ENCODE measurements around the gene AWAT1.
"Not testable (repeated sequence)": the region's sequence is repeated elsewhere in the genome, so short reads cannot be mapped to it uniquely, and the experiment has no call there.

AWAT1 gene

DNA sequence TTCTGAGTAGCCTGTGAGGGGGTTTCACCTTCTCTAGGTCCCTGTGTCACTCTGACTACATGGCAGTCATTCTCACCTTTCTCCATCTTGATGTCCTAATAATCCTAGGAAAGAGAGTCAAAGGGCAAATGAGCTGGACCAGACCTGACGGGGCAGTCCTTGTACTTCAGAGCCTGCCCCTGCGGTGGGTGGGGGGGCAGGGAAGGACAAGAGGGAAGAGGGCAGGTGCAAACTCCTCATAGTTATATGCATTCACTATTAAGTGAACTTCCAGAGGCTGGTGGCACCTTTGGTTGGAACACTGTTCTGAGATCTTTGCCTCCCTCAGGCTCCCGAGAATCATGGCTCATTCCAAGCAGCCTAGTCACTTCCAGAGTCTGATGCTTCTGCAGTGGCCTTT is at the start of gene AWAT1:
AWAT1 (plus strand) TSS at position 301 of the 400 bp plus-strand sequence; CDS start at position 342, 41 bp downstream.
- no peak for DNase-seq (ENCODE audit: low read depth in 2 of 2)

DNA sequence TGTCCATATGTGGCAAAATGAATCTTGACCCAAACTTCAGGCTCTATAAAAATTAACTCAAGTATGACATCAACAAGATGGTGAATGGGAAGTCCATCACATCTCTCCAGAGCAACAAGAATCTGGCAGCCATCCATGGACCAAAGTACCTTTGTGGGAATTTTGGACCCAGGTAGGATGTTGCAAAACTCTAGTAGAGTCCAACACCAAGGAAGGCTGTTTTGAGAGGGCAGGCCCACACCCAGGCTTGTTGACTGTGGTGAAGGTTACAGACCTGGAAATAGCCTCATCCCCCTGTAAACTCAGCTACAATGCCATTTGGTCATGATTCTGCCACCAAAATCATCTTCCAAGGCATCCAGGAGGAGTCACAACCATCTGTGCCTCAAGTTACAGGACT is 44.2 kb upstream of the AWAT1 start:
- no peak for DNase-seq (ENCODE audit: low read depth in 2 of 2)

GRCh38 chrX:70196961-70197720 is 37.3 kb upstream of the AWAT1 start:
- peak in 1 of 2 experiments; percentile 3 for DNase-seq (ENCODE audit: low read depth in 2 of 2)

DNA sequence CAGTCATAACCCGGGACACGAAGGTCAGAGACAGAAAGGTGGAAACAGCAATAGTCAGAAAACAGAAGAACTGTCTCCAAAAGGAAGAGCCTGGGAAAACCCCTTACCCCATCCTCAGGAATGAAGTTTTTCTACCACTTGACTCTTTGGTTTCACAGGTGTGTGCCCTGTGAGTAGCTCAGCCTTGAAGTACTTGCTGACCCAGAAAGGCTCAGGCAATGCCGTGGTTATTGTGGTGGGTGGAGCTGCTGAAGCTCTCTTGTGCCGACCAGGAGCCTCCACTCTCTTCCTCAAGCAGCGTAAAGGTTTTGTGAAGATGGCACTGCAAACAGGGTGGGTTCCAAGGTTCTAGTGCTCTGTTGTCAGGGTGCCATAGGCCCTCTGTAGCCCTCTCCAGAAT is 32.7 kb upstream of the AWAT1 start:
- no peak for DNase-seq (ENCODE audit: low read depth in 2 of 2)

GRCh38 chrX:70208479-70208878 is 26.0 kb upstream of the AWAT1 start:
- no peak for DNase-seq (ENCODE audit: low read depth in 2 of 2)

DNA sequence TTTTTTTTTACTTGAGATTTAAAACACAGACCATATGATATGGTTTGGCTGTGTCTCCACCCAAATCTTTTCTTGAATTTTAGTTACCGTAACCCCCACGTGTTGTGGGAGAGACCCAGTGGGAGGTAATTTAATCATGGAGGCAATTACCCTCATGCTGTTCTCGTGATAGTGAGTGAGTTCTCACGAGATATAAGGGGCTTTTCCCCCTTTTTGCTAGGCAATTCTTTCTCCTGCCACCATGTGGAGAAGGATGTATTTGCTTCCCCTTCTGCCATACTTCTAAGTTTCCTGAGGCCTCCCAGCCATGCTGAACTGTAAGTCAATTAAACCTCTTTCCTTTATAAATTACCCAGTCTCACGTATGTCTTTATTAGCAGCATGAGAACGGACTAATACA is 24.9 kb upstream of the AWAT1 start:
- DNase-seq (ENCODE audit: low read depth in 2 of 2): not testable (repeated sequence)

- DNase-seq (ENCODE audit: low read depth in 2 of 2): no peak
Observed at GRCh38 chrX:70219938-70220764, 14.3 kb upstream of the AWAT1 start.

DNA sequence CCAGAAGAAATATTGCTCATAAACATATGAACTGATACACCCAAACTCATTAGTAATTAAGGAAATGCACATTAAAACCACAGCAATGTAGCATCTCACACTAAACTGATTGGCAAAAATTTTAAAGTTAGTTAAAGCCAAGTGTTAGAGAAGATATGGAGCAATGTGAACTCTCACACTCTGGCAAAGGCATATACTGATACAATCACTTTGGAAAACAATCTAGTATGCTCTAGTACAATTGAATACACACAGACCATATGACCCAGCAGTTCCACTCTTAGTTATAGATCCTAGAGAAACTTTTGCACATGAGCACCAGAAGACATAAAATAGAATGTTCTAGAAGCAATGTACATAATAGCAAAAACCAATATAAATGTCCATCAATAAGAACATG is 8.4 kb upstream of the AWAT1 start:
- DNase-seq (ENCODE audit: low read depth in 2 of 2): no peak

GRCh38 chrX:70226687-70227086 is 7.8 kb upstream of the AWAT1 start:
- DNase-seq (ENCODE audit: low read depth in 2 of 2): no peak

GRCh38 chrX:70231666-70232065 is 2.8 kb upstream of the AWAT1 start:
- DNase-seq (ENCODE audit: low read depth in 2 of 2): no peak

DNA sequence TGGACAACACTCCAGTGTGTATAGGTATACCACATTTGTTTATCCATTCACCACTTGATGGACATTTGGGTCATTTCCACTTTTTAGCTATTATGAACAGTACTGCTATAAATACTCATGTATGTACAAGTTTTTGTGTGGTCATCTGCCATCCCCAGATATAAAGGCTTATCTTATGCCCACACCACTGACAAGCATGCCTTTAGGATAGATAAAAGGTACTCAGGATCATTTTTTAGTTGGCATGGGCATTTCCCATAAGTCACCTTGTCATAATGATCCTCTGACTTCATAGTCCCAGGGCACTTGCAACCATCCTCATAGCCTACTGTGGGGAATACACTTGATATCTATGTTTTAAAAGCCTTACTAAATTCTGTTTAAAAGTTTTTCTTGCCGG is 6.3 kb downstream of the AWAT1 start:
- DNase-seq (ENCODE audit: low read depth in 2 of 2): no peak

DNA sequence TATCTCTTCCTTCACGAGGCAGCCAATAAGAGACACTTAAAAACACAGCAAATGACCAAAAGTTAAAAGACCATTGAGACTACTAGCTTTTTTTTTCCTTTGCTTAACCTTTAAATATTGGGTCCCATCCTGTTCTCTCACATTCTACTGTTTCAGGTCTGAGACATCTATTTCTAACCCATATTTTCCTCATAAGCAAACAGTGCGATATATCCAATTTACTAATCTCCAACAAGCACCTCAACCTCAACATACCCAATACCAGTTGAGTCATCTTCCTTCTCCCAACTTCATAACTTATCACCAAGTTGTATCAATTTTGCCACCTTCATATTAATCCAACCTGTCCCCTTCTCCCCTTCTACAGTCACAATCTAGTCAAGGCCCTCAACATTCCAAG is 7.0 kb downstream of the AWAT1 start:
- DNase-seq (ENCODE audit: low read depth in 2 of 2): no peak

- DNase-seq (ENCODE audit: low read depth in 2 of 2): not testable (repeated sequence)
Observed at GRCh38 chrX:70243601-70244000, 9.1 kb downstream of the AWAT1 start.

DNA sequence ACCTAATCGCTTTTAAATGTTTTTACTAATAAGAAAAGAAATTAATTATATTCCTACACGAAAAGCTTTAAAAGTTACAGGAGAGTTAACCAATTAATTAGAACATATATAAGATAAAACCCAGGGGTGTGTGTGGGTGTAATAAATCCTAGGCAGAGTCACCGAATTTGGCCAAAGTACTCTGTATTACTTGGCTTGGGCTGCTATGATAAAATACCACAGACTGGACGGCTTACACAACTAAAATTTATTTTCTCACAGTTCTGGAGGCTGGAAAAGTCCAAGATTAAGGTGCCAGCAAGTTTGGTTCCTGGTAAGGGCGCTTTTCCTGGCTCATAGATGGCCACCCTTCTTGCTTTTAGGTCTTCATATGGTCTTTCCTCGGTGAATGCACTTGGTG is 10.4 kb downstream of the AWAT1 start:
- no peak for DNase-seq (ENCODE audit: low read depth in 2 of 2)

GRCh38 chrX:70247252-70247651 is 12.8 kb downstream of the AWAT1 start:
- no peak for DNase-seq (ENCODE audit: low read depth in 2 of 2)

- no peak for DNase-seq (ENCODE audit: low read depth in 2 of 2)
Observed at GRCh38 chrX:70252491-70252890, 18.0 kb downstream of the AWAT1 start.

- DNase-seq (ENCODE audit: low read depth in 2 of 2): no peak
Observed at GRCh38 chrX:70253377-70254062, 19.1 kb downstream of the AWAT1 start.

DNA sequence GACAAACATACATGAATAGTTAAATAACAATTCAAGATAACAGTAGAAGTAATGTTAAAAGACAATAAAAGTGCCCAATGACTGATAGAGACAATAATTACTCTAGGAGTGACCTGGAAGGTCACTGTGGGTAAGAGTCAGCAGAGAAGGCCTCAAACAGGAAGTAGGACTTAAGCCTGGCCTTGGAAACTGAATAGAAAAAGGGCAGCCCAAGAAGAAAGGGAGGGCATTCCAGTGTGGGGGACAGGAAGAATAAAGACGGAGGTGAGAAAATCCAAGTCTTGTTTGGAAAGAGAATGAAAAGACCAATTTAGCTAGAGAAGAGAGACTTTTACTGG is 19.6 kb downstream of the AWAT1 start:
- DNase-seq (ENCODE audit: low read depth in 2 of 2): no peak

DNA sequence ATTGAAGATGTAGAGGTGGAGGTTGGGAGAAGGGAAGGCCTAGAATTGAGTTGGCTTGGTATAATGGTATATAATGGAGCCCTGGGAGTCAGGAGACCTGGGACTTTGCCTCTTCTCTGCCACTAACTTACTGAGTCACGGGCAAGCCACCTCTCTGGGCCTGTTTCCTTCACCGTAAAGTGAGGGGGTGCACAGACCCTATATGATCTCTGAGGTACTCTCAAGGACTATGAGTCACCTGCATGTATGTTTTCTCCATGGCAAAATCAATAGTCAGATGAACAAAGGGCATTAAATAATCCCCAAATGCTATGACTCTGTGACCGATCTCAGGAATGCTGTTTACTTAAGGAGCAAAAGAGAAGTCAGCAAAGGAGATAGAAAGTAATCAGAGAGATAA is 20.5 kb downstream of the AWAT1 start:
- DNase-seq (ENCODE audit: low read depth in 2 of 2): no peak

GRCh38 chrX:70255452-70255851 is 21.0 kb downstream of the AWAT1 start:
- DNase-seq (ENCODE audit: low read depth in 2 of 2): no peak

DNA sequence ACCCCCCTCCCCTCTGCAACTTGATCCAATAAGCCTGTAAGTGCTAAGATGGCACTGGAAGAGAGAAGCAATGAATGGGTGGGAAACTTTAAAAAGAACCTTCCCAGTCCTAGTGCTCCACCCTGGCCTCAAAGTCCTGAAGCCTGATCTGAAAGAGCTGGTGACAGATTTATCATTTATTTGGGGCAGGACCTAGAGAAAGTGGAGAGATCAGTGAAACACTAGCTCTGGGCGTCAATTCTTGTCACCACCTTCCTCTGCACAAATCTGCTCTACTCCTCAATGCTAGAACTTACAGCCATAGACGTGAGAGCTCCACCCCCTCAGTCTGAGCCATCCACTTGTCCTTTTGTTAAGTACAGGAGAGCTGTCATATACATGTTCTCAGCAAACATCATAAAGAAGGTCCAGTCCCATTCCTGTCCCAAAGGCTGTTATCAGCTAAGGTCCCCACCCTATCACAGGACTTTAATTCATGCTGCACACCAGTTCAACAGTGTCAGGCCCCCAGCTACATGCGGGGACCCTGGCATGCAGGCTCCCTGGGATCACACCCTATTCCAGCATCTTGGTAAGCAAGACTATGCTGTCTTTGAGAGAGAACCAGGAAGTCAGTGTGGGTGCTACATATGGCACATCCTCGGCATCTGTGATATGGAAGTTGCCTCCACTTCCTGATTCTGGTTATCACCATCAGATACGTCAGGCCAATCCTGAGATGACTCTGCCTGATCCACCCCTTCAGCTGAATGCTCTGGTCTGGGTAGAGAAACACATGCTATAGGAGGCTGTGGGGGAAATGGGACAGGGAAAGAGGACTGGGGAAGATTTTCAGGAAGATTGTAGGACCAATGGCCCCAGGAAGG is 23.2 kb downstream of the AWAT1 start:
- no peak for DNase-seq (ENCODE audit: low read depth in 2 of 2)

DNA sequence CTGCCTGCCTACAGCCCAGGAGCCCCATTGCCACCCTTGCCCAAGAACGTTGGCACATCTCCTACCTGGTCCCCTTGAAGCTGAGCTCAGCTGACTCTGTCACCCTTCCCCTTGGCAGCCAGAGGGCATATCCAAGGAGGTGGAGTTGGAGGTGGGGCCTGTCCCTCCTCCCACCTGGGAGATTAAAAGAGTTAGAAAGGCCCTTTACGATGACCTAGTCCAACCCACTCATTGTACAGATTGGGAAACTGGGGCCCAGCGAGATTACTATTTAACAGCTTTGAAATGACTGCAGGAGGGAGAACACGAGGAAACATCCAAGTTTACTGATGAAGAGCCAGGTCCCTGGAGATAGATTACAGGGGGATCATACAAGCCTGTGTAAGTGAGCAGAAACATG is 25.6 kb downstream of the AWAT1 start, which contains the start of gene P2RY4:
P2RY4 (minus strand) TSS at position 101 of the 400 bp plus-strand sequence. CDS start 580 bp downstream, outside the sequence.
- DNase-seq (ENCODE audit: low read depth in 2 of 2): no peak
